NCI-H2107 (cell line): ENCODE data around the gene UGT3A1.
"Not testable (repeated sequence)": the region's sequence is repeated elsewhere in the genome, so short reads cannot be mapped to it uniquely, and the experiment has no call there.

Source experiments
- DNase-seq: peaks from one replicate; lab custom pipeline; 2025; lab: John Stamatoyannopoulos, UW

The UGT3A1 gene, protein sequence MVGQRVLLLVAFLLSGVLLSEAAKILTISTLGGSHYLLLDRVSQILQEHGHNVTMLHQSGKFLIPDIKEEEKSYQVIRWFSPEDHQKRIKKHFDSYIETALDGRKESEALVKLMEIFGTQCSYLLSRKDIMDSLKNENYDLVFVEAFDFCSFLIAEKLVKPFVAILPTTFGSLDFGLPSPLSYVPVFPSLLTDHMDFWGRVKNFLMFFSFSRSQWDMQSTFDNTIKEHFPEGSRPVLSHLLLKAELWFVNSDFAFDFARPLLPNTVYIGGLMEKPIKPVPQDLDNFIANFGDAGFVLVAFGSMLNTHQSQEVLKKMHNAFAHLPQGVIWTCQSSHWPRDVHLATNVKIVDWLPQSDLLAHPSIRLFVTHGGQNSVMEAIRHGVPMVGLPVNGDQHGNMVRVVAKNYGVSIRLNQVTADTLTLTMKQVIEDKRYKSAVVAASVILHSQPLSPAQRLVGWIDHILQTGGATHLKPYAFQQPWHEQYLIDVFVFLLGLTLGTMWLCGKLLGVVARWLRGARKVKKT

DNA sequence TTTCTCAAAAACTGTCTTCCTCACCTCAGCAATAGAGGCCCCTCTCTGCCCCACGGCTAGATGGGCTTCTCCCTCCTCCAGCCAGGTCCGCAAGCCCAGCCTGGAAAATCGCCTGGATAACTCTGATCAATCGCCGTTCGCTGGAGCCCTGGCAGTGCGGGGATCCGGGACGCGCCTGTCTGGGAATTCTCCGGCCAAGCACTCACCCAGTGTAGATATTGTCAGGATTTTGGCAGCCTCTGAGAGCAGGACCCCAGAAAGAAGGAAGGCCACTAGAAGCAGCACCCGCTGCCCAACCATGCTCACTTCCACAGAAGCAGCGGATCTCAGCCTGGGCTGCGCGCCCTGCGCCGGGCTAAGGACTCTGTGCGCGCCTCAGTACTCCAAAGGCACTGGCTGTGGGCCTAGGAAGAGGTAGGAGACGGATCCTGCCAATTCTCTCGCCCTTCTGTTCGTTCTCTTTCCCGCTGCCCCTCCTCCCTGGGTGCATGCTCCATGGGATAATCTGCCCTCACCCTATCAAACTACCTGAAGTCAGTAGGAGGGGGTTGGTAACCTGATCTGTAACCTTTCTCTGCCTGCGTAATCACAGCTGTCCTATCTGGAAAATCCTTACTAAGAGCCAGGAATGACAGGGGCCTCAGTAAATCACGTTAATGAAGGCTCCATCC lies at the start of gene UGT3A1:
TSS of gene UGT3A1 (minus strand) at position 450 of the 671 bp plus-strand sequence. CDS start at position 300, 150 bp downstream.
- DNase-seq, result no peak

DNA sequence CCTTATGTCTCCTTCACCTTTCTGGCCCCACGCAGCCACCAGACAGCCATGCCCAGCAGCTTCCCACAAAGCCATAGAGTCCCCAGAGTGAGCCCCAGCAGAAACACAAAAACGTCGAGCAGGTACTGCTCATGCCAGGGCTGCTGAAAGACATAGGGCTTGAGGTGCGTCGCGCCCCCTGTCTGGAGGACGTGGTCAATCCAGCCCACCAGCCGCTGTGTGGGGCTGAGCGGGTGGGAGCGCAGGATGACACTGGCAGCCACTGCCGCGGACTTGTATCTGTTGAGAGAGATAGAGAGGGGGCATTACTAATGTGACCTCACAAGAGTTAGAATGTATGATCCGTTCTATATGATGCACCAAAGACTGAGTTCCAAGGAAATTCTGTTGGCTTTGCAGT lies 44.5 kb upstream of the UGT3A1 start:
- no peak for DNase-seq

- not testable (repeated sequence) for DNase-seq
These were observed 43.4 kb upstream of the UGT3A1 start for GRCh38 chr5:36034536-36035134.

DNA sequence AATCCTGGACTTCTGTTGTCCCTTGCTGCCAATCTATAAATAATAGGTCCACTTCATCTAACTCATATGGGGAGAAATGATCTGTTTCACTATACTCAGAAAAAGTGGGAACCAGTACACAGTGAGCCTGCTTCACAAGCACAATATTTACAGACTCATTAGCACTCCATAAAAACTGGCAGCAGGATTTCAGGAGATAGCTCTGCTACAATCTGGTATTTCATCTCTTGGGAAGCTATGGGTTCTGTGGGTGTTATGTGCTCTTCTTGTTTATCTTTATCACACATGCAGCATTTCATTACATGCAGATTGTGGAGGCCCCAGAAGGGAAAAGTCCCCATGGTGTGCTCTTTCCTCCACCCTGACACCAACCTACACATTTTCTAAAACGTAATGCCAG lies 42.3 kb upstream of the UGT3A1 start:
- no peak for DNase-seq

DNA sequence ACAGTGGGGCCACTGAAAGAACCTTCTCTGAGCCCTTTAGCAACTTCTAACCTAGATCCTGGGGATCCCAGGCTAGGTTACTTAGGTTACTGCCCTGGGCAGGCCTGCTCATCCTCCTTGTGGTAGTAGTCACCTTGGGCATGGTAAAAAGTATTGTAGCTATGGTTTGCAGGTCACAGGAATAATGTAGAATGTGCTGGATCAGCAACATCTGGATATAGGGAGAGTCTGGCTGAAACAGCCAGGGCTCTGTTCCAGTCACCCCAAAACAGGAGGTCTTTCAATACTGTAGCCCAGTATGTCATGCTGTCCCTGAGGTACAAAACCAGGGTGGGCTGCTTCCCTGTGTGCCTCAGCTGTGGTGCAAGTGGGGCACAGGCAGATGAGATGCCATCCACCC lies 41.9 kb upstream of the UGT3A1 start:
- no peak for DNase-seq

GRCh38 chr5:36031223-36031622 lies 40.0 kb upstream of the UGT3A1 start:
- DNase-seq, result no peak

- no peak for DNase-seq
These were observed 38.7 kb upstream of the UGT3A1 start for GRCh38 chr5:36029914-36030313.

GRCh38 chr5:36028816-36029465 lies 37.8 kb upstream of the UGT3A1 start:
- DNase-seq, result no peak

- no peak for DNase-seq
These were observed 36.5 kb upstream of the UGT3A1 start for GRCh38 chr5:36027711-36028110.

DNA sequence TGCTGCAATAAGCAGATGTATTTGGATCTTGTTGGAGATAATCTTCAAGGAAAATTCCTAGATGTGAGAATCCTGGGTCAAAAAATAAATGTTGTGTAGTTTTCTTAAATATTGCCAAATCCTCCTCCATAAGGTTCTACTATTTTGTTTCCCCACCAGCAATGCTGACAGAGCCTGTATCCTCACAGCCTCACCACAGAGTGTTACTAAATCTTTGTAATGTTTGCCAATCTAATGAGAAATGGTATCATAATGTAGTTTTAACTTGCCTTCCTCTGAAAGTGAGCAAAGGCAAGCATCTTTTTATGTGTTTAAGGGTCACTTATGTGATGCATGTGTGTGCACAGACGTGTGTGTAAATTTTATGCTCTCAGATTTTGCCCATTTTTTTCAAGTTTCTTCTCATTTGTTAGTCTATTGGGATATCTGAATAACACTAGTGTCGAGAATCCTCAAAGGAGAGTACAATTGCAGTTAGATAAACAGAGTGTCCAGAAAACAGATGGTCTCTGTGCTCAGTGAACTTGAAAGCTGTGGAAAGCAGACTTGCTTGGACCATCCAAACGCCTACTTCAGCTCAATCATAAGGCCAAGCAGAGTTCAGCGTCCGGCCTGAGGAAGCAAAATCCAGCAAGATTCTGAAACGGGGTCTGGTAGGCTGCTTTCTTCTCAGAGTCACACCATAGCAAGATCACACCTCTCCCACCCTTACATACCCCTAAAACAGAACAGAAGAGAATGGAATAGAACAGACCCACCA lies 35.7 kb upstream of the UGT3A1 start:
- no peak for DNase-seq

- not testable (repeated sequence) for DNase-seq
These were observed 31.1 kb upstream of the UGT3A1 start for GRCh38 chr5:36022246-36022645.

- not testable (repeated sequence) for DNase-seq
These were observed 28.4 kb upstream of the UGT3A1 start for GRCh38 chr5:36019584-36019983.

GRCh38 chr5:36017622-36018021 lies 26.4 kb upstream of the UGT3A1 start:
- no peak for DNase-seq

DNA sequence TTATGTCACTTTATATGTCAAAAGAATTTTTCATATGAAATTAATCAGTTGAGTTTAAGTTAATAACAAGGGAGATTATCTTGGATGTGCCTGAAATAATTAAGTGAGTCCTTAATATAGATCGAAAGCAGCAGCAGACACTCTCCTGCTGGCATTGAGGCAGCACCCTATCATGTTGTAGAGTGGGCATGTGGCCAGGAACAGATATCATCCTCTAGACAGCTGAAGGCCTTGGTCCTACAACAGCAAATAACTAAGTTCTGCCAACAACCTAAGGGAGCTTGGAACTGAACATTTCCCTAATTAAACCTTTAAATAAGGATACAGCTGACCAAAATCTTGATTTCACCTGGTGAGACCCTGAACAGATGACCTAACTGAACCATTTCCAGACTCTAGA lies 25.8 kb upstream of the UGT3A1 start:
- DNase-seq, result no peak

DNA sequence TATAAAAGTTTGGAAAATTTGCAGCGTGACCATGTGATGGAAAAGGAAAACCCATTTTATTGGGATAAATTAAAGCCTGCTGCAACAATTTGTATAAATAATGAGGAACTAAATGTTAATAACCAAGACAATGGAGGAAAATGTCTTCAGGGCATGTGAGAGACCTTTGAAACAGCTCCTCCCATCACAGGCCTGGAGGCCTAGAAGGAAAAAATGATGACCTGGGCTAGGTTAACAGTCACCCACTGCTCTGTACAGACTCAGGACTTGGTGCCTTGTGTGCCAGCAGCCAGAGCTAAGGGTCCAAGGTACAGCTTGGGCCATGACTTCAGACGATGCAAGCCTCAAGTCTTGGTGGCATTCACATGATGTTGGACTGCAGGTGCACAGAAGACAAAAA lies 22.0 kb upstream of the UGT3A1 start:
- DNase-seq, result no peak

GRCh38 chr5:36009698-36010097 lies 18.5 kb upstream of the UGT3A1 start:
- no peak for DNase-seq

DNA sequence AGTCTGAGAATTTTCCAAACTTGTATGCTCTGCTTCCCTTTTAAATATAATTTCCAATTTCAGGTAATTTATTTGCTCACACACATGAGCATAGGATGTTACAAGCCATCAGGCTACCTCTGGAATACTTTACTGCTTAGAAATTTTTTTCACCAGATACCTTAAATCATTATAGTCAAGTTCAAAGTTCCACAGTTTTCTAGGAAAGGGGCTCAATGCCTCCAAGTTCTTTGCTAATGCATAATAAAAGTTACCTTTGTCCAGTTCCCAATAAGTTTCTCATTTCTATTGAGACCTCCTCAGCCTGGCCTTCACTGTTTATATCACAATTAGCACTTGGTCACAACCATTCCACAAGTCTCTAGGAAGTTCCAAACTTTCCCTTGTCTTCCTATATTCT lies 16.2 kb upstream of the UGT3A1 start:
- DNase-seq, result no peak

- DNase-seq, result no peak
These were observed 15.0 kb upstream of the UGT3A1 start for GRCh38 chr5:36006163-36006562.

GRCh38 chr5:36001032-36001431 lies 9.8 kb upstream of the UGT3A1 start:
- DNase-seq, result no peak

GRCh38 chr5:35999547-35999946 lies 8.4 kb upstream of the UGT3A1 start:
- DNase-seq, result no peak

- DNase-seq, result no peak
These were observed 4.9 kb upstream of the UGT3A1 start for GRCh38 chr5:35996076-35996475.

GRCh38 chr5:35990520-35990919 lies 670 bp downstream of the UGT3A1 start:
- no peak for DNase-seq
